ENCODE data around the gene NME1. TPM values are rescaled to one million over a fixed set of nuclear protein-coding genes. Genes with fewer than 3 reads are reported as not detected.

NME1 gene
- total RNA-seq, 1 experiment from 2014 or later = 220 TPM

GRCh38 chr17:51203838-51204237, 50.5 kb downstream of the NME1 start:
- Histone ChIP-seq H3K56ac (ENCODE audit: insufficient read length, low read depth, low read length) (no peak overlapping the region), H3K9me3 (ENCODE audit: control insufficient read depth, low read depth, low read length) (no peaks in the 10 kb centered on the region), H4K20me1 (ENCODE audit: control insufficient read depth, insufficient read depth, insufficient read length) (no peaks in the 10 kb centered on the region), H4K8ac (replicated peaks; ENCODE audit: insufficient read length, low read depth, low read length) (no peak overlapping the region), H2BK20ac (ENCODE audit: low read depth, low read length, poor library complexity, severe bottlenecking) (no peak overlapping the region), H2BK15ac (ENCODE audit: low read depth, low read length) (no peak overlapping the region), H2AFZ (ENCODE audit: low read length) (no peak overlapping the region), H3K14ac (ENCODE audit: insufficient read depth, low read length) (no peak overlapping the region), H3K23ac (ENCODE audit: insufficient read length, low read depth, low read length) (no peak overlapping the region), H4K91ac (ENCODE audit: insufficient read length, low read depth, low read length) (no peak overlapping the region), H4K5ac (ENCODE audit: insufficient read length, low read depth, low read length) (no peak overlapping the region), H3K4me2 (ENCODE audit: insufficient read depth, insufficient read length, low read length) (no peak overlapping the region), H3K4ac (ENCODE audit: low read depth, low read length) (no peak overlapping the region), H3K27ac (ENCODE audit: insufficient read length, low read depth, low read length) (no peak overlapping the region), H3K4me1 (ENCODE audit: insufficient read depth, low read length) (no peaks in the 10 kb centered on the region), H3K79me1 (ENCODE audit: insufficient read depth, low read depth, low read length, poor library complexity, severe bottlenecking) (no peaks in the 10 kb centered on the region), H3K79me2 (ENCODE audit: insufficient read depth, low read length) (no peaks in the 10 kb centered on the region), H3K23me2 (ENCODE audit: insufficient read length, low read depth, low read length, poor library complexity, severe bottlenecking) (no peaks in the 10 kb centered on the region), H2BK5ac (ENCODE audit: insufficient read length, low read length) (no peak overlapping the region), H2AK5ac (ENCODE audit: insufficient read length, low read length) (no peak overlapping the region), H2BK120ac (ENCODE audit: low read depth, low read length, poor library complexity, severe bottlenecking) (no peak overlapping the region), H3K18ac (ENCODE audit: insufficient read length, low read depth, low read length) (no peak overlapping the region), H3K27me3 (ENCODE audit: insufficient read depth, low read length) (no peaks in the 10 kb centered on the region), H2BK12ac (ENCODE audit: insufficient read length, low read depth, low read length) (no peak overlapping the region), H3K9ac (ENCODE audit: extremely low read depth, insufficient read length, low read length) (no peak overlapping the region), H3T11ph (ENCODE audit: low read length) (no peak overlapping the region)
- no peaks in the 10 kb centered on the region for H3K9me3 Mint-ChIP-seq
- H3K4me3 Mint-ChIP-seq = no peak overlapping the region
- TF ChIP-seq CTCF (conservative IDR thresholded peaks at IDR 0.05) = no peak
- H3K27me3 Mint-ChIP-seq (ENCODE audit: low read depth) = no peaks in the 10 kb centered on the region
- DNase-seq = no peak
- H3K36me3 Mint-ChIP-seq (ENCODE audit: insufficient read depth in 1 of 3, low read depth in 3 of 3) = peaks cover 4 to 70% (median 56%) of the 10 kb centered on the region in 3 experiments; a peak in 6 of 7 replicates
- H3K27ac Mint-ChIP-seq = no peak overlapping the region
- H3K4me1 Mint-ChIP-seq = no peaks in the 10 kb centered on the region

Other genes with a start within 250 kb of the NME1 start
- gene SPAG9, start 32.7 kb upstream of the NME1 start, total RNA-seq (2021) = 49.7 and 54.3 TPM in 2 replicates
- gene NME2, start 12.9 kb downstream of the NME1 start, total RNA-seq (2021) = 811 and 819 TPM in 2 replicates
- gene MBTD1, start 106.5 kb downstream of the NME1 start, total RNA-seq (2021) = 46.0 and 49.6 TPM in 2 replicates
- gene UTP18, start 107.0 kb downstream of the NME1 start, total RNA-seq (2021) = 78.3 and 79.5 TPM in 2 replicates

Data from H9 (cell line).